NCI-H748 (cell line): ENCODE results near the gene IL4I1.

Experiments used
- DNase-seq: peaks from one replicate; lab custom pipeline; 2025; ENCODE audit not compliant: unreplicated experiment; lab: John Stamatoyannopoulos, UW

The IL4I1 gene

GRCh38 chr19:49864890-49865289 is 31.8 kb downstream of the IL4I1 start:
- no peak for DNase-seq

- DNase-seq: no peak
Measured at GRCh38 chr19:49863935-49864320, 32.8 kb downstream of the IL4I1 start.

- no peak for DNase-seq
Measured at GRCh38 chr19:49863254-49863934, 33.3 kb downstream of the IL4I1 start.

GRCh38 chr19:49862391-49863253 is 34.1 kb downstream of the IL4I1 start:
- no peak for DNase-seq

GRCh38 chr19:49861541-49862378 is 34.9 kb downstream of the IL4I1 start:
- DNase-seq: no peak

- DNase-seq: peak; percentile 45
Measured at GRCh38 chr19:49861107-49861506, 35.6 kb downstream of the IL4I1 start.

GRCh38 chr19:49860336-49861102 is 36.2 kb downstream of the IL4I1 start:
- DNase-seq: no peak

GRCh38 chr19:49859682-49860335 is 36.9 kb downstream of the IL4I1 start:
- no peak for DNase-seq

- no peak for DNase-seq
Measured at GRCh38 chr19:49858088-49858985, 38.4 kb downstream of the IL4I1 start.

- DNase-seq: no peak
Measured at GRCh38 chr19:49857838-49858087, 38.9 kb downstream of the IL4I1 start.

- DNase-seq: no peak
Measured at GRCh38 chr19:49857061-49857837, 39.4 kb downstream of the IL4I1 start.

GRCh38 chr19:49856574-49857021 is 40.1 kb downstream of the IL4I1 start:
- no peak for DNase-seq

- DNase-seq: no peak
Measured at GRCh38 chr19:49855676-49856573, 40.8 kb downstream of the IL4I1 start.

- no peak for DNase-seq
Measured at GRCh38 chr19:49855277-49855675, 41.4 kb downstream of the IL4I1 start.

GRCh38 chr19:49854378-49855263 is 42.1 kb downstream of the IL4I1 start:
- no peak for DNase-seq

- DNase-seq: no peak
Measured at GRCh38 chr19:49853852-49854377, 42.8 kb downstream of the IL4I1 start.
